GM19239 (cell line): Measurements from ENCODE around the gene ADH6.
"Not testable (repeated sequence)": the region's sequence is repeated elsewhere in the genome, so short reads cannot be mapped to it uniquely, and the experiment has no call there.

Source experiments
- DNase-seq: peaks from one replicate; pipeline ENCODE4 v3.0.0; 2011; ENCODE audit warnings: low spot score; ENCODE audit not compliant: insufficient read length
- FAIRE-seq: peaks from 2 replicates; lab custom pipeline; 2011; peaks lifted over from hg19 to GRCh38; lab: Jason Lieb, UNC

The ADH6 gene

GRCh38 chr4:99219072-99219471 is at the start of gene ADH6:
ADH6 (minus strand) TSS chr4:99219246; CDS start chr4:99219152, 94 bp downstream.
- FAIRE-seq = no peak
- DNase-seq = no peak

GRCh38 chr4:99264927-99265326 is 45.9 kb upstream of the ADH6 start:
- DNase-seq (no peak), FAIRE-seq (no peak)

- DNase-seq (no peak), FAIRE-seq (no peak)
These were observed 33.7 kb upstream of the ADH6 start for GRCh38 chr4:99252746-99253145.

- DNase-seq = no peak
- no peak for FAIRE-seq
These were observed 29.7 kb upstream of the ADH6 start for GRCh38 chr4:99248714-99249113.

GRCh38 chr4:99235955-99236354 is 16.9 kb upstream of the ADH6 start:
- DNase-seq (no peak), FAIRE-seq (no peak)

GRCh38 chr4:99234331-99235010 is 15.4 kb upstream of the ADH6 start:
- no peak for FAIRE-seq

GRCh38 chr4:99233397-99233796 is 14.4 kb upstream of the ADH6 start:
- not testable (repeated sequence) for FAIRE-seq

More at GRCh38 chr4:99234331-99235010, 15.4 kb upstream of the ADH6 start:
- no peak for DNase-seq

GRCh38 chr4:99228706-99229105 is 9.7 kb upstream of the ADH6 start:
- FAIRE-seq, DNase-seq: not testable (repeated sequence)

More at GRCh38 chr4:99233397-99233796, 14.4 kb upstream of the ADH6 start:
- not testable (repeated sequence) for DNase-seq

GRCh38 chr4:99227646-99228045 is 8.6 kb upstream of the ADH6 start:
- not testable (repeated sequence) for FAIRE-seq, DNase-seq

- DNase-seq (no peak), FAIRE-seq (no peak)
These were observed 2.9 kb upstream of the ADH6 start for GRCh38 chr4:99221980-99222379.

- FAIRE-seq = peak; percentile 39
- DNase-seq = peak; percentile 5
These were observed 433 bp upstream of the ADH6 start for GRCh38 chr4:99219479-99219878.

- DNase-seq (no peak), FAIRE-seq (no peak)
These were observed 3.5 kb downstream of the ADH6 start for GRCh38 chr4:99215521-99215920.

GRCh38 chr4:99210789-99211188 is 8.3 kb downstream of the ADH6 start:
- FAIRE-seq = no peak
- DNase-seq = no peak

GRCh38 chr4:99209671-99210070 is 9.4 kb downstream of the ADH6 start:
- FAIRE-seq (no peak), DNase-seq (no peak)

- DNase-seq = no peak
- FAIRE-seq = no peak
These were observed 10.3 kb downstream of the ADH6 start for GRCh38 chr4:99208719-99209075.

GRCh38 chr4:99207911-99208718 is 10.9 kb downstream of the ADH6 start:
- FAIRE-seq (no peak), DNase-seq (no peak)

- DNase-seq = no peak
These were observed 11.8 kb downstream of the ADH6 start for GRCh38 chr4:99207069-99207743.

GRCh38 chr4:99205153-99205979 is 13.7 kb downstream of the ADH6 start:
- DNase-seq (no peak), FAIRE-seq (no peak)

More at GRCh38 chr4:99207069-99207743, 11.8 kb downstream of the ADH6 start:
- no peak for FAIRE-seq

- DNase-seq (no peak), FAIRE-seq (no peak)
These were observed 16.5 kb downstream of the ADH6 start for GRCh38 chr4:99202536-99202935.

GRCh38 chr4:99202094-99202493 is 17.0 kb downstream of the ADH6 start:
- FAIRE-seq (no peak), DNase-seq (no peak)
